Prostate gland (tissue), 2 donors: ENCODE data around the gene RNGTT.

ENCODE experiments used
- POLR2A ChIP-seq: fragments of 450-650 bp; IDR thresholded peaks from one replicate; pipeline ENCODE4 v1.6.1; 2016; ENCODE audit warnings: antibody characterized with exemption, mild to moderate bottlenecking
- POLR2AphosphoS5 ChIP-seq: sonication (generic); formaldehyde crosslinking; IDR thresholded peaks from one replicate; pipeline ENCODE4 v1.6.1; 2017; ENCODE audit warnings: antibody characterized with exemption
- TF ChIP-seq, protein P1 (sequence below), 4 experiments: fragments of 200-600 bp in 2 of 4; fragments of 450-650 bp in 2 of 4; sonication (generic) in 2 of 4; IDR thresholded peaks; 1 replicate in 3 of 4; 2 replicates in 1 of 4; pipeline ENCODE4 v1.5.1; 2016 to 2019; ENCODE audit warnings: antibody characterized with exemption in 4 of 4, mild to moderate bottlenecking in 2 of 4, moderate library complexity in 2 of 4

DNA sequence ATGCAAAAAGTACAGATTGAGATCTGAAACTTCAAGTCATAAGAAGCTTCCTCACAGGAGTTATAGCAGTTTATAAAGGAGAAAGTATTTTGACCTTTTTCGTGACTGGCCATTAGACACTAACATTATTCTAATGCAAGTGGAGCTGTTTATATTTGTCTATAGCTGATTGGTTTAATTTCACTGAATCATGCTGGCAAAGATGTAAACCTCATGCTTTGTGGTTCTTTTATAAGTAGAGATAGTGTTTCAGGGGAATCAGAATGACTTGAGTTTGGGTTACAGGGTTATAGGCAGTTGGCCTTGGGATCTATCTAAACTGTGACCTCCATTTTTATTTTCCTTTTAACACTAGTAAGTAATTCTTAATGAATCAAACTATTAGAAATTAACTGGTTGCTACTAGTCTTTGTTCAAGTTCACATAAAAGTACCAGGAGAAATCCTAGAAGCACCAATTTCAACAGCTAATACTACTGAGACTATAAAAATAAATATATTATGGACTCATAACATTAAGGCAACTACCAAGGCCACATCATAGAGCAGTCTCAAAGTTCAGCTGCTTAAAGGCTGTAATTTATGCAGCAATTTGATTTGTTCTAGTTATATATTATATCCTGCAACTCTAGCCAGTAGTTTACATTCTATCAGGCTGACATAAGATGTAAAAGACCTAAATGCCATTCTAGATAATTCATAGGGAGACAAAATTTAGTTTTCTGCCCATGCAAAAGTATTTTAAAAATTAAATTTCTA, 94.0 kb downstream of the RNGTT start:
- TF ChIP-seq, protein P1, sequence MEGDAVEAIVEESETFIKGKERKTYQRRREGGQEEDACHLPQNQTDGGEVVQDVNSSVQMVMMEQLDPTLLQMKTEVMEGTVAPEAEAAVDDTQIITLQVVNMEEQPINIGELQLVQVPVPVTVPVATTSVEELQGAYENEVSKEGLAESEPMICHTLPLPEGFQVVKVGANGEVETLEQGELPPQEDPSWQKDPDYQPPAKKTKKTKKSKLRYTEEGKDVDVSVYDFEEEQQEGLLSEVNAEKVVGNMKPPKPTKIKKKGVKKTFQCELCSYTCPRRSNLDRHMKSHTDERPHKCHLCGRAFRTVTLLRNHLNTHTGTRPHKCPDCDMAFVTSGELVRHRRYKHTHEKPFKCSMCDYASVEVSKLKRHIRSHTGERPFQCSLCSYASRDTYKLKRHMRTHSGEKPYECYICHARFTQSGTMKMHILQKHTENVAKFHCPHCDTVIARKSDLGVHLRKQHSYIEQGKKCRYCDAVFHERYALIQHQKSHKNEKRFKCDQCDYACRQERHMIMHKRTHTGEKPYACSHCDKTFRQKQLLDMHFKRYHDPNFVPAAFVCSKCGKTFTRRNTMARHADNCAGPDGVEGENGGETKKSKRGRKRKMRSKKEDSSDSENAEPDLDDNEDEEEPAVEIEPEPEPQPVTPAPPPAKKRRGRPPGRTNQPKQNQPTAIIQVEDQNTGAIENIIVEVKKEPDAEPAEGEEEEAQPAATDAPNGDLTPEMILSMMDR (IDR thresholded peaks at IDR 0.05), result no peak
- TF ChIP-seq POLR2A, result no peak
- no peak for TF ChIP-seq POLR2AphosphoS5
